ENCODE measurements around the gene PIK3CB.
A peak's percentile ranks its signal among the peaks of the same experiment; 100 is the strongest.
"Not testable (repeated sequence)": the region's sequence is repeated elsewhere in the genome, so short reads cannot be mapped to it uniquely, and the experiment has no call there.

Gene PIK3CB

GRCh38 chr3:138846262-138846791, 11.6 kb upstream of the PIK3CB start:
- no peak for DNase-seq

- DNase-seq, result no peak
Observed at GRCh38 chr3:138845771-138846173, 11.0 kb upstream of the PIK3CB start.

DNA sequence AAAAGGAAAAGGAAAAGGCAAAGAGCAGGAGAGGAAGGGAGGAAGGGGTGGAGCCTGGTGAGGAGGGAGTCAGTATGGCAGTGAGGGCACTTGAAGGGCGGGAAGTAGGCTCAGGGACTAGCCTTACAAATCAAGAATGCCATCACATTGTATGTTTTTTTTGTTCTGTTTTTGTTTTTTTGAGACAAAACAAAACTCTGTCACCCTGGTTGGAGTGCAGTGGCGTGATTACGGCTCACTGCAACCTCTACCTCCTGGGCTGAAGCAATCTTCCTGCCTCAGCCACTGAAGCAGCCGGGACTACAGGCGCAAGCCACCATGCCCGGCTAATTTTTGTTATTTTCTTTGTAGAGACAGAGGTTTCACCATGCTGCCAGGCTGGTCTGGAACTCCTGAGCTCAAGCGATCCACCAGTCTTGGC, 10.5 kb upstream of the PIK3CB start:
- no peak for DNase-seq

DNA sequence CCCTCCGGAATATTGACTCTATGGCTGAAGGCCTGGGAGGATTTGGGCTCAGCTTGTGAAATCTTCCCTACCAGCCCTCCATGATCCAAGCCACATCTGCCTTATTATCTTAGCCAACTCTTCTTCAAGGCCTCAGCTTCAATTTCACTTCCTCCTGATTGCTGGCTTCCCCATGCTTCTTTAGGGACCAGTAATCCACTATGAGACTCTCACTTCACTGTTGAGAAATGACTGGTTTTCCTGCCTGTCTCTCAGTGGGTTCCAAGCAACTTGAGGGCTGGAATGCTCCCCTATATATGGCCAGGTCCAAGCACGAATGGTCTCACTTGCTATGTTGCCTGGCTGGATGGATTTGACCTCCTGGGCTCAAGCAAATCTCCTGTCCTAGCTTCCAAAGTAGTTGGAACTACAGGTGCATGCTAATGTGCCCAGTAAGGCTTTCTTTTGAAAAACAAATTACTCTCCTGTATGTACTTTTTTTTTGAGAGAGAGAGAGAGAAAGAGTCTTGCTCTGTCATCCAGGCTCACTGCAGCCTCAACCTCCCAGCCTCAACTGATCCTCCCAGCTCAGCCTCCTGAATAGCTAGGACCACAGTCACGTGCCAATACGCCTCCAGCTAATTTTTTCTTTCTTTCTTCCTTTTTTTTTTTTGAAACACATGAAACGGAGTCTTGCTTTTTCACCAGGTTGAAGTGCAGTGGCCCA, 7.9 kb upstream of the PIK3CB start:
- DNase-seq, result no peak

DNA sequence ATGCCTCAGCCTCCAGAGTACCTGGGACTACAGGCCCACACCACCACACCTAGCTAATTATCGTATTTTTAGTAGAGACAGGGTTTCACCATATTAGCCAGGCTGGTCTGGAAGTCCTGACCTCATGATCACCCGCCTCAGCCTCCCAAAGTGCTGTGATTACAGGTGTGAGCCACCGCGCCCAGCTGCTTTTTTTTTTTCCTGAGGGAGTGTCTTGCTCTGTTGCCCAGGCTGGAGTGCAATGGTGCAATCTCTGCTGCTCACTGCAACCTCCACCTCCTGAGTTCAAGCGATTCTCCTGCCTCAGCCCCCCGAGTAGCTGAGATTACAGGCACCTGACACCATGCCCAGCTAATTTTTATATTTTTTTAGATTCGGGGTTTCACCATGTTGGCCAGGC, 3.7 kb upstream of the PIK3CB start:
- not testable (repeated sequence) for DNase-seq

- DNase-seq, result not testable (repeated sequence)
Observed at GRCh38 chr3:138835846-138836245, 1.1 kb upstream of the PIK3CB start.

DNA sequence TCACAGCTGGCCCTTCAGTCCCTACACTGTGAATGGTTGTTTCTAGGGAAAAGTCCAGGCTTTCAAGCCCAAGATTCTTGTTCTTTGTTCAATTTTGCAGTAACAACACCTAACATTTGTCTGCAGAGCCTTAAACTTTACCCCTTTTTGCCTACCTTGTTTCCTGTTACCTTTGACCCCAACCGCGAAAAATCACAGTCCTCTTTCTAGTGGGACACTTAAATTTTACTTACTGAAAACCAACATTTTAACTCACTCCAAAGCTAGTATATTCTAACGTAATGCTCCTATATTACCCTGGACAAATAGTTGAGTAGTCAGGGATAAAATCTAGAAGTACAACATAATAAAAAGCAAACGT, 649 bp upstream of the PIK3CB start:
- DNase-seq, result no peak

DNA sequence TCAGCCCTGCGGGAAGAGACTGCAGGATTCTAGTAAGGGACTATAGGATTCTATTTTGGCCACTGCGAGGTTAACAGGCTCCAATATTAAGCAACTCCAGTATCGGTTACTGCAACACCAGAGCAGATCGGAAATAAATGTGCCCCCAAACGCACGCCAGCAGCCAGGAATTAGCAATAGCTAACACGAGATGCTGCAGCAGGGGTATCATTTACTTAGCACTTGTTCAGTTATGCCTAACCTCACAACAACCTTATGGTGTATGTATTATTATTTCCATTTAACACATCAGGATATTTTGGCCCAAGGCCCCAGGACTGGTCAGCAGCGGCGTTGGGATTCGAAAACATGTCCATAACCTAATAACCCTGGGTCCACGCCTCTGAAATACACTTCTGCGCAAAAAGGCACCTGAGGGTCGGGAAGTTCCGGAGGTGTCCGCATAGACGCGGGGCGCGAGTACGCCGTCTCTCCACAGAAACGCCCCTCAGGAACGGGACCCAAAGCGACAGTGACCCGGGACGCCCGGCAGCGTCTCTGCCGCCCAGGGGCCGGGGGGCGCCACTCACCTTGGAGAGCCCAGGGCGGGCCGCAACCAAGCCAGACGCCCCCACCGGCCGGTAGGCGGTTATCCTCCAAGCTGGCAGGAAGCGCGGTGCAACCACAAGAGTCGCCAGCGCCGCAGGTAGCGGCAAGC, 681 bp downstream of the PIK3CB start:
- DNase-seq, result peak; percentile 39 to 55

DNA sequence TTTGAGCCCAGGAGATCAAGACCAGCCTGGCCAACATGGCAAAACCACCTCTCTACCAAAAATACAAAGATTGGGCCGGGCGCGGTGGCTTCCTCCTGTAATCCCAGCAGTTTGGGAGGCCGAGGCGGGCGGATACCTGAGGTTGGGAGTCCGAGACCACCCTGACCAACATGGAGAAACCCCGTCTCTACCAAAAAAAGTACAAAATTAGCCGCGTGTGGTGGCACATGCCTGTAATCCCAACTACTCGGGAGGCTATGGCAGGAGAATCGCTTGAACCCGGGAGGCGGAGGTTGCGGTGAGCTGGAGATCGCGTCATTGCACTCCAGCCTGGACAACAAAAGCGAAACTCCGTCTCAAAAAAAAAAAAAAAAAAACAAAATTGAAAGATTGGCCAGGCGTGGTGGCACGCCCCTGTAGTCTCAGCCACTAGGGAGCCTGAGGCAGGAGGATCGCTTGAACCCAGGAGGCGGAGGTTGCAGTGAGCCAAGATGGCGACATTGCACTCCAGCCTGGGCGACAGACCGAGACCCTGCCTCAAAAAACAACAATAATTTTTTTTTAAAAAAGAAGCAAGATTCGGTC, 2.2 kb downstream of the PIK3CB start:
- DNase-seq, result peak; percentile 65 to 88

GRCh38 chr3:138829886-138830510, 4.7 kb downstream of the PIK3CB start:
- DNase-seq, result no peak

- DNase-seq, result no peak
Observed at GRCh38 chr3:138829097-138829496, 5.6 kb downstream of the PIK3CB start.

GRCh38 chr3:138827222-138827621, 7.5 kb downstream of the PIK3CB start:
- DNase-seq, result no peak

GRCh38 chr3:138825336-138825735, 9.4 kb downstream of the PIK3CB start:
- no peak for DNase-seq

DNA sequence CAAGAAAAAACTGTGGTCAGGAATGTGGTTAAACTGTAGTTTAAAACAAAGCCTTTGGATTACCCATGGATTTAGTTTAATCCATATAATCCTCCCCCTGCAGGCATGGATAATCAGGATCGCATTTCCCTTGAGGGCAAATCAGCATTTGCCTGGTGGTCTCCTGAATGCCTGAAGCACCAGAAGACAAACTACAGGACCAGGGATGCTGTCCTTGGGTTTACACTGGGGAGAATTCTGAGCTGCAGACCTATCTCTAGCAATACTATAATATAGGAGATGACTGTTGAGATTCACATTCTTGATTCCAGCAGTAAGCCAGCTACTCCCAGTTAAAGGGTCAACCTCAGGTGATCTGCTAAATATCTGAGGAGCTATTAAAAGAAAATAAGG, 10.6 kb downstream of the PIK3CB start:
- DNase-seq, result no peak

- not testable (repeated sequence) for DNase-seq
Observed at GRCh38 chr3:138820379-138820778, 14.3 kb downstream of the PIK3CB start.

GRCh38 chr3:138818185-138818860, 16.4 kb downstream of the PIK3CB start:
- DNase-seq, result no peak

DNA sequence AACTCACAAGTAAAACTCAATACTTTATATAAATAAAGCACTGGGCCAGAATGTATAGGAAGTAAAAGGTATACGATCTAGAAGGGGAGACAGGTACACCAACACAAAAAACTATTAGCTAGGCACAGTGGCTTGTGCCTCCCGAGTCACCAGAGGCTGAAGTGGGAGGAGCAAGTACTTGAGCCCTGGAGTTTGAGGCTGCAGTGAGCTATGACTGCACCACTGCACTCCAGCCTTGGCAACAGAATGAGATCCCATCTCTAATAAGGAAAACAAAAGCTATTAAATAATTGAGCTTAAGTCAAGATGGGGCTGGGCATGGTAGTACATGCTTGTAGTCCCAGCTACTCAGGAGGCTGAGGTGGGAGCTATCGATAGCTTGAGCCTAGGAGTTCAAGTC, 17.0 kb downstream of the PIK3CB start:
- DNase-seq, result no peak

- no peak for DNase-seq
Observed at GRCh38 chr3:138812806-138813205, 21.9 kb downstream of the PIK3CB start.

- DNase-seq, result no peak
Observed at GRCh38 chr3:138809500-138810256, 25.1 kb downstream of the PIK3CB start.

GRCh38 chr3:138806376-138807080, 28.2 kb downstream of the PIK3CB start:
- no peak for DNase-seq

- no peak for DNase-seq
Observed at GRCh38 chr3:138803006-138803653, 31.6 kb downstream of the PIK3CB start.
